ENCODE data around the gene C1QC. TPM values are rescaled to one million over a fixed set of nuclear protein-coding genes. Genes with fewer than 3 reads are reported as not detected.

C1QC gene
- total and polyA plus RNA-seq, 8 donors: 5.5 to 138 (median 17.2) TPM

DNA sequence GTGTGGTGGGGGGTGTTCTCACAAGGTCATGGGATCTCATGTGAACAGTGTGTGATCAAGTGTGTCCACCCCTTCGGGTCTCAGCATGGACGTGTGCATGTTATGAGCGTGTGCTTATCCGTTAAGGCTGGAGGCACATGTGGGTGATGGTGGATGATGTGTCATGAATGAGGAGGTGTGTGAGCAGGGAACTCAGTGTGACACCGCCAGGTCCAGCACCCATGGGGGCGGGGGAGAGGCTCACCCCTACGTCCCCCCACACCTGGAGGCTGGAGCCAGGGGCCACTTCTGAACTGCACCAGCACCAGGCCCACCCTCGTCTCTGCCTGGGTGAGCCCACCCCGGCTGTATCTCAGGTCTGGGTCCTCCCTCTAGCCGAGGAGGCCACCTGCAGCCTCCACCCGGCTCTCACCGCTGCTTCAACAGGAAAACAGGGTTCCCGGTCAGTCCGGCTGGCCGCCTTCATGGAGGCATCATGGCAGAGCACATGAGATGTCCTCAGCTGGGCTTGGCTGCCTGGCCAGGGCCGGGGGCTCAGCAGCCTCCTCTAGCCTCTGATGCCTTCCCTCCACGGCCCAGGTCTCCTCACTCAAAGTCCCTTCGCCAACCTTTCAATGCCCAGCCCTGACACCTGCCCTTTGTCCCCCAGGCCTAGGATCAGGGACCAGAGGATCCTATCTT is 41.2 kb upstream of the C1QC start:
- Histone ChIP-seq H3K27me3 (no peaks in the 10 kb centered on the region), H3K9me3 (no peaks in the 10 kb centered on the region), H3K27ac (no peak overlapping the region), H3K4me3 (no peak overlapping the region), H3K36me3 (no peaks in the 10 kb centered on the region), H3K4me1 (no peaks in the 10 kb centered on the region)
- no peak for ATAC-seq
- TF ChIP-seq, protein P1, sequence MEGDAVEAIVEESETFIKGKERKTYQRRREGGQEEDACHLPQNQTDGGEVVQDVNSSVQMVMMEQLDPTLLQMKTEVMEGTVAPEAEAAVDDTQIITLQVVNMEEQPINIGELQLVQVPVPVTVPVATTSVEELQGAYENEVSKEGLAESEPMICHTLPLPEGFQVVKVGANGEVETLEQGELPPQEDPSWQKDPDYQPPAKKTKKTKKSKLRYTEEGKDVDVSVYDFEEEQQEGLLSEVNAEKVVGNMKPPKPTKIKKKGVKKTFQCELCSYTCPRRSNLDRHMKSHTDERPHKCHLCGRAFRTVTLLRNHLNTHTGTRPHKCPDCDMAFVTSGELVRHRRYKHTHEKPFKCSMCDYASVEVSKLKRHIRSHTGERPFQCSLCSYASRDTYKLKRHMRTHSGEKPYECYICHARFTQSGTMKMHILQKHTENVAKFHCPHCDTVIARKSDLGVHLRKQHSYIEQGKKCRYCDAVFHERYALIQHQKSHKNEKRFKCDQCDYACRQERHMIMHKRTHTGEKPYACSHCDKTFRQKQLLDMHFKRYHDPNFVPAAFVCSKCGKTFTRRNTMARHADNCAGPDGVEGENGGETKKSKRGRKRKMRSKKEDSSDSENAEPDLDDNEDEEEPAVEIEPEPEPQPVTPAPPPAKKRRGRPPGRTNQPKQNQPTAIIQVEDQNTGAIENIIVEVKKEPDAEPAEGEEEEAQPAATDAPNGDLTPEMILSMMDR (IDR thresholded peaks at IDR 0.05): no peak
- no peak for DNase-seq
- intact Hi-C loops (cut with DNase I): no loop called here
- FAIRE-seq: no peak
- 85 to 87% methylated on average over 18 of the region's 18 CpGs for WGBS, 2 donors

DNA sequence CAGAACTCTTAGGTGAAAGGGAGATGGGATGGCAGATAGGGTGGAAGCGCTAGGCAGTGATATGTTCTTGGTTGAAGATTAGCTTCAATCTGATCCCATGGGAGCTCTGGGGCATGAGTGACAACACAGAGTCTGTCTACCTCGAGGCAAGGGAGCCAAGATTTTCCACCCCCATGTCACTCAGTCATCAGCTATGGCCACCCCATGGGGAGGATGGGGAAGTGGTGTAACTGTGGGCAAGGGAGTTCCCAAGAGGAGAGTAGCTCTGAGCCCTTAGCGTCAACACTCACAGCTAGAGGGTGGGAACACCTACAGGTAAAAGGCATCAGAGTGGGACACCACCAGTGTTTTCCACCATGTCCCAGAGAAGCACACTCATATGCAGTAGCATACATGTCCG is 37.3 kb upstream of the C1QC start:
- no peaks in the 10 kb centered on the region for H3K9me3 ChIP-seq
- WGBS, 2 donors: 48 to 51% methylated on average over 4 of the region's 4 CpGs
- ATAC-seq (no peak), DNase-seq (no peak), FAIRE-seq (no peak)
- H3K4me1 ChIP-seq: no peaks in the 10 kb centered on the region
- H3K4me3 ChIP-seq: no peak overlapping the region
- TF ChIP-seq, protein P1 (IDR thresholded peaks at IDR 0.05): no peak
- H3K27ac ChIP-seq: no peak overlapping the region
- intact Hi-C loops (cut with DNase I): no loop called here
- no peaks in the 10 kb centered on the region for H3K27me3 ChIP-seq
- no peaks in the 10 kb centered on the region for H3K36me3 ChIP-seq

DNA sequence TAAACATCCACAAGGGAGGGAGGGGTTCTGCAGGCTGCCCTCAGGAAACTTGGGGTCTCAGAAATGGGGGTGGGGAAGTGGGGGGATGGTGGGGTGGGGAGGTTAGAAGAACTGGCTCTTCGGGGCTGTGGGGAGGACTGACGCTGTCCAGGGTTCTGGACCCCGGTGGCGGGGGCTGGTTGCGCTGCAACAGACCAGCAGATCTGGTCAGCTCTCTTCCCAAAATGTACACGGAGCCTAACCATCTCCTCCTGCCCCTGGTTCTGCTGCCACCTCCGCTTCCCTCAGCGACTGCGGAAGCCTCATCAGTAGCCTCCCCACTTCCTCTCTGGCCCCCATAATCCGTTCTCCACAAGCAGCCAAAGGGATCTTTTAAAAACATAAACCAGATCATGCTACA is 36.3 kb upstream of the C1QC start:
- Histone ChIP-seq H3K36me3 (no peaks in the 10 kb centered on the region), H3K4me1 (no peaks in the 10 kb centered on the region), H3K4me3 (no peak overlapping the region), H3K27me3 (no peaks in the 10 kb centered on the region), H3K9me3 (no peaks in the 10 kb centered on the region), H3K27ac (no peak overlapping the region)
- 13 to 15% methylated on average over 8 to 10 of the region's 10 CpGs for WGBS, 2 donors
- DNase-seq (no peak), FAIRE-seq (no peak), ATAC-seq (peak in 1 of 4 donors; percentile 35)
- TF ChIP-seq, protein P1 (IDR thresholded peaks at IDR 0.05): no peak
- intact Hi-C loops (cut with DNase I): no loop called here

DNA sequence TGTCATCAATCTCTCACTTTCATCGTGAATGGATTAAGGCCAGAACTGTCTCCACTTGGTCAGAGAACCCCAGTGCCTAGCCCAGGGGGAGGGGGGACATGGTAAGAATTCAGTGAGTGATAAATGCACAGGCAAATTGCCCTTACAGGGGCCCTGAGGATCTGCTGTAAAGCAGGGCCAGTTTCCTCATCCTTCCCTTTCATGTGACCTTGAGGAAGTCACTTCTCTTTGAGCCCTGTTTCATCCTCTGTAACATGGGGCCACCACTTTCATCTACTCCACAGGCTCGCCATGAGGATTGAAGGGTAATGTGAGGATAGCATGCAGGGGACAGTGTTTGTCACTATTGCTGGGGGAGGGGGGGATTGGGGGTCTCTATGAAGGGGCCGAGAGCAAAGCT is 35.1 kb upstream of the C1QC start:
- Histone ChIP-seq H3K4me3 (no peak overlapping the region), H3K4me1 (no peaks in the 10 kb centered on the region), H3K36me3 (no peaks in the 10 kb centered on the region), H3K9me3 (no peaks in the 10 kb centered on the region), H3K27me3 (no peaks in the 10 kb centered on the region), H3K27ac (no peak overlapping the region)
- WGBS, 2 donors: 41 to 44% methylated on average over 3 of the region's 3 CpGs
- TF ChIP-seq, protein P1 (IDR thresholded peaks at IDR 0.05): no peak
- intact Hi-C loops (cut with DNase I): no loop called here
- DNase-seq (no peak), FAIRE-seq (no peak), ATAC-seq (no peak)

- Histone ChIP-seq H3K9me3 (no peaks in the 10 kb centered on the region), H3K27me3 (no peaks in the 10 kb centered on the region), H3K36me3 (no peaks in the 10 kb centered on the region), H3K27ac (no peak overlapping the region), H3K4me1 (no peaks in the 10 kb centered on the region), H3K4me3 (no peak overlapping the region)
- FAIRE-seq (no peak), DNase-seq (no peak), ATAC-seq (no peak)
- WGBS, 2 donors: 15 to 27% methylated on average over 6 of the region's 6 CpGs
- TF ChIP-seq, protein P1 (IDR thresholded peaks at IDR 0.05): no peak
- intact Hi-C loops (cut with DNase I): no loop called here
These were observed 34.1 kb upstream of the C1QC start for GRCh38 chr1:22609291-22609690.
